AG09309 (cell line): ENCODE results near the gene CHEK2.

Experiments used
- DNase-seq: peaks from one replicate; pipeline ENCODE4 v3.0.0-alpha.2; 2010; ENCODE audit warnings: low read depth
- H3K4me3 ChIP-seq: 2 replicates; pipeline ENCODE4 v1.5.1; 2011; ENCODE audit warnings: mild to moderate bottlenecking, low read depth, low read length, moderate library complexity; ENCODE audit not compliant: control insufficient read depth
- TF ChIP-seq, protein P1 (sequence below): IDR thresholded peaks from 2 replicates; pipeline ENCODE4 v1.5.1; 2011; ENCODE audit warnings: mild to moderate bottlenecking, low read depth, low read length, inconsistent platforms; ENCODE audit not compliant: insufficient read depth, control insufficient read depth; ENCODE audit errors: missing control alignments

Gene CHEK2

DNA sequence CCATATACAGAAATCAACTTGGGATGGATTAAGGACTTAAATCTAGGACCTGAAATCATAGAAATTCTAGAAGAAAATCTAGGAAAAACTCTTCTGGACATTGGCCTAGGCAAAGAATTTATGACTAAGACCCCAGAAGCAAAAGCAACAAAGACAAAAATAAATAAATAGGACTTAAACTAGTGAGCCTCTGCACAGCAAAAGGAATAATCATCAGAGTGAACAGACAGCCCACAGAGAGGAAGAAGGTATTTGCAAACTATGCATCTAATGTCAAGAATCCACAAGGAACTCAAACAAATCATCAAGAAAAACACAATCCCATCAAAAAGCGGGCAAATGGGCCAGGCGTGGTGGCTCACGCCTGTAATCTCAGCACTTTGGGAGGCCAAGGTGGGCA is 94.4 kb downstream of the CHEK2 start:
- no peak for DNase-seq
- TF ChIP-seq, protein P1, sequence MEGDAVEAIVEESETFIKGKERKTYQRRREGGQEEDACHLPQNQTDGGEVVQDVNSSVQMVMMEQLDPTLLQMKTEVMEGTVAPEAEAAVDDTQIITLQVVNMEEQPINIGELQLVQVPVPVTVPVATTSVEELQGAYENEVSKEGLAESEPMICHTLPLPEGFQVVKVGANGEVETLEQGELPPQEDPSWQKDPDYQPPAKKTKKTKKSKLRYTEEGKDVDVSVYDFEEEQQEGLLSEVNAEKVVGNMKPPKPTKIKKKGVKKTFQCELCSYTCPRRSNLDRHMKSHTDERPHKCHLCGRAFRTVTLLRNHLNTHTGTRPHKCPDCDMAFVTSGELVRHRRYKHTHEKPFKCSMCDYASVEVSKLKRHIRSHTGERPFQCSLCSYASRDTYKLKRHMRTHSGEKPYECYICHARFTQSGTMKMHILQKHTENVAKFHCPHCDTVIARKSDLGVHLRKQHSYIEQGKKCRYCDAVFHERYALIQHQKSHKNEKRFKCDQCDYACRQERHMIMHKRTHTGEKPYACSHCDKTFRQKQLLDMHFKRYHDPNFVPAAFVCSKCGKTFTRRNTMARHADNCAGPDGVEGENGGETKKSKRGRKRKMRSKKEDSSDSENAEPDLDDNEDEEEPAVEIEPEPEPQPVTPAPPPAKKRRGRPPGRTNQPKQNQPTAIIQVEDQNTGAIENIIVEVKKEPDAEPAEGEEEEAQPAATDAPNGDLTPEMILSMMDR, result no peak

DNA sequence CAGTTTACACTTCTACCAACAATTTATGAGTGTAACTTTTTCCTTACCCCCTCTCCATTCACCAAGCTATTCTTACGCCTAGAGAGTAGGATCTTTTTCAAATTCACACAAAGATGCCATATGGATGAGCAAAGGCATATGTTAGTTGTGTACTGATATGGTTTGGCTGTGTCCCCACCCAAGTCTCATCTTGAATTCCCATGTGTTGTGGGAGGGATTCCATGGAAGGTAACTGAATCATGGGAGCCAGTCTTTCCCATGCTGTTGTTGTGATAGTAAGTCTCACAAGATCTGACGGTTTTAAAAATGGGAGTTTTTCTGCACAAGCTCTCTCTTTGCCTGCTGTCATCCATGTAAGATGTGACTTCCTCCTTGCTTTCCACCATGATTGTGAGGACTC is 102.3 kb downstream of the CHEK2 start:
- no peak overlapping the region for H3K4me3 ChIP-seq
- TF ChIP-seq, protein P1, result no peak
- DNase-seq, result no peak

More for the DNA sequence above, 94.4 kb downstream of the CHEK2 start:
- no peak overlapping the region for H3K4me3 ChIP-seq
